Measurements from ENCODE around the gene IL20RB.

IL20RB gene

DNA sequence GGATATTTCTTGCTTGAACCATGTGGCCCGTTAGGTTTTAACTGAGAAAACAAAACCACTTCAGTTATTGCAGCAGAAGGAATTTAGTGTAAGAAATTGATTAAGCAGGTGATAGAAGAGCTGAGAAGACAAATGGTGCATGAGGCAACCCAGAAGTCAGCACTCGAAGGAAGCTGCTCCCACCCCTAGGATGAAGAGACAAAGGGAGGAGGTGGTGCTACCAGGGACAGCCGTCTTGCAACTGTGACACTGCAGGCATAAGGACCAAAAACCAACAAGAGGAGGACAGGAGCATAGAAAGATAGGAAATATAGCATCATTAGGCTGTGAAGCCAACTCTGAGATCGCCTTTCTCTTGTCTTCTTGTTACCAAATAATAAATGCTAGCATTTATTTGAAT is 89.0 kb downstream of the IL20RB start:
- DNase-seq: no peak

DNA sequence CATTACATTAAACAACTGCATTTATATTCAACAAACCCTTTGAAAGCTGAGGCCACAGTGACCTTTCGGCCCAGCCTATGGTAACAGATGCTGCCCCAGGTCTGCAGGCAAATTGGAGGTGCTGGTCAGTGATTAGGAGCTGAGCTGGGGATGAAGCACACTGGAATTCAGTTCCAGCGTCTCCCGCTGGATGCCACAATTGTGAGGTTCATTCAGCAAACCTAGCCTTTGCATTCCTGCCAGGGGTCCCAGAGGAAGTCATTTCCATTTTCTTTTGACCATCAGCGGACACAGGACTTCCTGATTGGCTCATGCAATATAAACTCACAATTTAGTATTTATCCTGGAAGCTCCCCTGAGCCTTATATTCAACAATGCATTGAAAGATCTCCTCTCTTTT is 89.5 kb downstream of the IL20RB start:
- DNase-seq: no peak

DNA sequence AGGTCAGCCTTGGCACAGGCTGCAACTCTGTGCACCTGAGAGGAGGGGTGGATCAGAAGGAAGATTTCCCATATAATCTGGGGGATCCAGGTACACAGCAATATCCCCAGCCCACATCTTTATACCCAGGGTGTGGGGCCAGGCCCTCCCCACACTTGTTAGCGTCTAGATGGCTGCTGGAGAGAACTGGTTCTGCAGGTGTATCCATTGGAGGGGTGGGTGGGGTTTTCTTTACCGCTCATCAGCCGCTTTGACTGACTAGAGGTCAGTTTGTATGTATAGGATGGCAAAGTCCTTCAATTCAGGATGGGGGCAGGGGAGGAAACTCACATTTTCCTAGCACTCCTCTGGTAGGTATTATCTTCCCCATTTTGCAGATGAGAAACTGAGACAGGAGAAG is 92.5 kb downstream of the IL20RB start:
- DNase-seq: no peak

DNA sequence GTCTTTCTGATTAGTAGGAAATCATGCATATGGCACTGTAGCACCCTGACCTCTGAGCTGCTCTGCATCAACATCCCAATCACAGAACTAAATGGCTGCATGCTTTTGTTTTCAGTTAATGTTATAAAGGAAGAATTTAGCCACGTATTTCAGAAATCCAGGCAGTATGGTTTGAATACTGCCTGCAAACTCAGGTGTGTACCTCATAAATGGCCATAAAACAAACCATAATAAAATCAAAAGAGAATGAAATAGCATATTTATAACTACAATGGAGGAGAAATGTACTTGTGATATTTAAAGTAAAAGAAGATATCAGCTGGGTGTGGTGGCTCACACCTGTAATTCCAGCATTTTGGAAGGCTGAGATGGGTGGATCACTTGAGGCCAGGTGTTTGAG is 94.5 kb downstream of the IL20RB start:
- no peak for DNase-seq

Measured in NCI-H748 treated with DMSO at 0.1 percent for 48 hours (cell line).